ENCODE measurements around the gene KRT20. TPM values are rescaled to one million over a fixed set of nuclear protein-coding genes. Genes with fewer than 3 reads are reported as not detected.

The KRT20 gene
- total and polyA plus RNA-seq, 8 donors, result 3.9 to 370 (median 86.5) TPM; not detected in 2

GRCh38 chr17:40832840-40833239, 52.2 kb downstream of the KRT20 start:
- H3K27ac ChIP-seq, result no peak overlapping the region
- no peak for TF ChIP-seq EP300 (IDR thresholded peaks at IDR 0.05)
- no peak for TF ChIP-seq POLR2A (IDR thresholded peaks at IDR 0.05)
- TF ChIP-seq POLR2AphosphoS5 (IDR thresholded peaks at IDR 0.05), result no peak
- TF ChIP-seq CTCF (IDR thresholded peaks at IDR 0.05), result no peak
- H3K9me3 ChIP-seq, result no peaks in the 10 kb centered on the region
- no peaks in the 10 kb centered on the region for H3K27me3 ChIP-seq
- H3K4me3 ChIP-seq, result no peak overlapping the region
- DNase-seq, result no peak
- WGBS, 5 donors, result 77 to 89% (median 87%) methylated on average over 3 of the region's 3 CpGs
- intact Hi-C loops (cut with DNase I; ENCODE audit: low total_unique reads), result no loop called here
- H3K36me3 ChIP-seq, result peaks cover 0 to 21% (median 19%) of the 10 kb centered on the region in 4 donors
- H3K4me1 ChIP-seq, result no peaks in the 10 kb centered on the region

GRCh38 chr17:40830085-40830776, 54.8 kb downstream of the KRT20 start:
- peaks cover 0 to 12% (median 11%) of the 10 kb centered on the region in 4 donors for H3K36me3 ChIP-seq
- intact Hi-C loops (cut with DNase I; ENCODE audit: low total_unique reads), result no loop called here
- no peaks in the 10 kb centered on the region for H3K4me1 ChIP-seq
- H3K27ac ChIP-seq, result no peak overlapping the region
- H3K4me3 ChIP-seq, result no peak overlapping the region
- no peaks in the 10 kb centered on the region for H3K9me3 ChIP-seq
- TF ChIP-seq POLR2AphosphoS5 (IDR thresholded peaks at IDR 0.05) (no peak), CTCF (IDR thresholded peaks at IDR 0.05) (no peak), EP300 (IDR thresholded peaks at IDR 0.05) (no peak), POLR2A (IDR thresholded peaks at IDR 0.05) (no peak)
- H3K27me3 ChIP-seq, result no peaks in the 10 kb centered on the region
- no peak for DNase-seq
- WGBS, 5 donors, result 84 to 93% (median 88%) methylated on average over 2 of the region's 2 CpGs

- H3K9me3 ChIP-seq, result no peaks in the 10 kb centered on the region
- intact Hi-C loops (cut with DNase I; ENCODE audit: low total_unique reads), result no loop called here
- no peaks in the 10 kb centered on the region for H3K36me3 ChIP-seq
- no peak for TF ChIP-seq EP300 (IDR thresholded peaks at IDR 0.05)
- TF ChIP-seq POLR2AphosphoS5 (IDR thresholded peaks at IDR 0.05), result no peak
- no peak for TF ChIP-seq POLR2A (IDR thresholded peaks at IDR 0.05)
- no peak for TF ChIP-seq CTCF (IDR thresholded peaks at IDR 0.05)
- no peak overlapping the region for H3K27ac ChIP-seq
- H3K4me1 ChIP-seq, result no peaks in the 10 kb centered on the region
- H3K4me3 ChIP-seq, result no peak overlapping the region
- DNase-seq, result no peak
- 86 to 89% (median 88%) methylated on average over 4 of the region's 4 CpGs for WGBS, 5 donors
- no peaks in the 10 kb centered on the region for H3K27me3 ChIP-seq
Observed at GRCh38 chr17:40828454-40829044, 56.5 kb downstream of the KRT20 start.

- Histone ChIP-seq H3K9me3 (no peaks in the 10 kb centered on the region), H3K4me1 (no peaks in the 10 kb centered on the region), H3K27me3 (no peaks in the 10 kb centered on the region), H3K27ac (no peak overlapping the region), H3K4me3 (no peak overlapping the region), H3K36me3 (no peaks in the 10 kb centered on the region)
- TF ChIP-seq POLR2AphosphoS5 (IDR thresholded peaks at IDR 0.05), result no peak
- TF ChIP-seq EP300 (IDR thresholded peaks at IDR 0.05), result no peak
- DNase-seq, result no peak
- intact Hi-C loops (cut with DNase I; ENCODE audit: low total_unique reads), result no loop called here
- 75 to 82% (median 76%) methylated on average over 7 of the region's 7 CpGs for WGBS, 5 donors
Observed at GRCh38 chr17:40827746-40828453, 57.1 kb downstream of the KRT20 start.

Other genes with a start within 250 kb of the KRT20 start
- gene SMARCE1, start 237.4 kb downstream of the KRT20 start, total RNA-seq, result 100 to 1,000 TPM in 3 of 5 donors, 10 to 100 TPM in 2; 27.5 to 125 (median 104) TPM
- 10 to 100 TPM; 53.3 to 77.7 (median 61.8) TPM for gene SMARCE1, start 237.4 kb downstream of the KRT20 start, polyA plus RNA-seq
- gene KRT222, start 220.1 kb downstream of the KRT20 start, total RNA-seq, result 1 to 10 TPM in 1 of 5 donors, not detected in 4; 2.8 TPM
- gene KRT222, start 220.1 kb downstream of the KRT20 start, polyA plus RNA-seq, result 1 to 10 TPM in 1 of 3 donors, under 1 TPM in 2; 0.33 to 1.1 (median 0.61) TPM
- gene KRT24, start 181.5 kb downstream of the KRT20 start, total RNA-seq, result 1 to 10 TPM in 1 of 5 donors, under 1 TPM in 1, not detected in 3; 0.58 to 1.8 TPM
- 10 to 100 TPM in 1 of 3 donors, under 1 TPM in 1, not detected in 1; 0.56 to 30.4 TPM for gene KRT24, start 181.5 kb downstream of the KRT20 start, polyA plus RNA-seq
- gene KRT25, start 129.9 kb downstream of the KRT20 start, total RNA-seq, result not detected
- not detected for gene KRT25, start 129.9 kb downstream of the KRT20 start, polyA plus RNA-seq
- gene KRT26, start 113.0 kb downstream of the KRT20 start, total RNA-seq, result not detected
- not detected for gene KRT26, start 113.0 kb downstream of the KRT20 start, polyA plus RNA-seq
- not detected for gene KRT27, start 102.7 kb downstream of the KRT20 start, total RNA-seq
- not detected for gene KRT27, start 102.7 kb downstream of the KRT20 start, polyA plus RNA-seq
- not detected for gene KRT28, start 85.3 kb downstream of the KRT20 start, total RNA-seq
- gene KRT28, start 85.3 kb downstream of the KRT20 start, polyA plus RNA-seq, result not detected
- 10 to 100 TPM in 1 of 5 donors, 1 to 10 TPM in 3, under 1 TPM in 1; 0.58 to 25.4 (median 2.9) TPM for gene KRT10, start 62.6 kb downstream of the KRT20 start, total RNA-seq
- gene KRT10, start 62.6 kb downstream of the KRT20 start, polyA plus RNA-seq, result 10 to 100 TPM; 46.1 to 49.0 (median 47.7) TPM
- gene KRT12, start 18.0 kb downstream of the KRT20 start, total RNA-seq, result 10 to 100 TPM in 2 of 5 donors, 1 to 10 TPM in 1, not detected in 2; 1.1 to 57.6 (median 14.0) TPM
- under 1 TPM in 1 of 3 donors, not detected in 2; 0.61 TPM for gene KRT12, start 18.0 kb downstream of the KRT20 start, polyA plus RNA-seq
- gene KRT23, start 52.4 kb upstream of the KRT20 start, total RNA-seq, result not detected
- 1 to 10 TPM in 2 of 3 donors, not detected in 1; 1.1 to 2.6 TPM for gene KRT23, start 52.4 kb upstream of the KRT20 start, polyA plus RNA-seq
- gene KRT39, start 81.7 kb upstream of the KRT20 start, total RNA-seq, result not detected
- gene KRT39, start 81.7 kb upstream of the KRT20 start, polyA plus RNA-seq, result not detected
- not detected for gene KRT40, start 99.1 kb upstream of the KRT20 start, total RNA-seq
- gene KRT40, start 99.1 kb upstream of the KRT20 start, polyA plus RNA-seq, result under 1 TPM in 1 of 3 donors, not detected in 2; 0.10 TPM
- gene KRTAP3-3, start 108.9 kb upstream of the KRT20 start, total RNA-seq, result not detected
- not detected for gene KRTAP3-3, start 108.9 kb upstream of the KRT20 start, polyA plus RNA-seq
- not detected for gene KRTAP3-2, start 114.7 kb upstream of the KRT20 start, total RNA-seq
- not detected for gene KRTAP3-2, start 114.7 kb upstream of the KRT20 start, polyA plus RNA-seq
- gene KRTAP3-1, start 123.9 kb upstream of the KRT20 start, total RNA-seq, result not detected
- gene KRTAP3-1, start 123.9 kb upstream of the KRT20 start, polyA plus RNA-seq, result not detected
- not detected for gene KRTAP1-5, start 142.0 kb upstream of the KRT20 start, total RNA-seq
- gene KRTAP1-5, start 142.0 kb upstream of the KRT20 start, polyA plus RNA-seq, result not detected
- not detected for gene KRTAP1-4, start 145.0 kb upstream of the KRT20 start, total RNA-seq
- gene KRTAP1-4, start 145.0 kb upstream of the KRT20 start, polyA plus RNA-seq, result not detected
- gene KRTAP1-3, start 149.6 kb upstream of the KRT20 start, total RNA-seq, result not detected
- gene KRTAP1-3, start 149.6 kb upstream of the KRT20 start, polyA plus RNA-seq, result not detected
- gene KRTAP1-1, start 156.2 kb upstream of the KRT20 start, total RNA-seq, result not detected
- gene KRTAP1-1, start 156.2 kb upstream of the KRT20 start, polyA plus RNA-seq, result not detected
- gene KRTAP2-1, start 162.1 kb upstream of the KRT20 start, total RNA-seq, result not detected
- gene KRTAP2-1, start 162.1 kb upstream of the KRT20 start, polyA plus RNA-seq, result not detected
- gene KRTAP2-2, start 170.0 kb upstream of the KRT20 start, total RNA-seq, result not detected
- not detected for gene KRTAP2-2, start 170.0 kb upstream of the KRT20 start, polyA plus RNA-seq
- not detected for gene KRTAP2-3, start 174.9 kb upstream of the KRT20 start, total RNA-seq
- not detected for gene KRTAP2-3, start 174.9 kb upstream of the KRT20 start, polyA plus RNA-seq
- gene KRTAP2-4, start 180.6 kb upstream of the KRT20 start, total RNA-seq, result not detected
- not detected for gene KRTAP2-4, start 180.6 kb upstream of the KRT20 start, polyA plus RNA-seq
- not detected for gene KRTAP4-7, start 198.9 kb upstream of the KRT20 start, total RNA-seq
- not detected for gene KRTAP4-7, start 198.9 kb upstream of the KRT20 start, polyA plus RNA-seq
- not detected for gene KRTAP4-8, start 212.9 kb upstream of the KRT20 start, total RNA-seq
- not detected for gene KRTAP4-8, start 212.9 kb upstream of the KRT20 start, polyA plus RNA-seq
- not detected for gene KRTAP4-16, start 217.0 kb upstream of the KRT20 start, total RNA-seq
- gene KRTAP4-16, start 217.0 kb upstream of the KRT20 start, polyA plus RNA-seq, result not detected
- gene KRTAP4-9, start 220.1 kb upstream of the KRT20 start, total RNA-seq, result not detected
- gene KRTAP4-9, start 220.1 kb upstream of the KRT20 start, polyA plus RNA-seq, result not detected
- not detected for gene KRTAP4-11, start 233.1 kb upstream of the KRT20 start, total RNA-seq
- gene KRTAP4-11, start 233.1 kb upstream of the KRT20 start, polyA plus RNA-seq, result not detected
- not detected for gene KRTAP4-12, start 238.9 kb upstream of the KRT20 start, total RNA-seq
- not detected for gene KRTAP4-12, start 238.9 kb upstream of the KRT20 start, polyA plus RNA-seq

Data from stomach (tissue), 9 donors.